ENCODE data around the gene CISD1. TPM values are rescaled to one million over a fixed set of nuclear protein-coding genes. Genes with fewer than 3 reads are reported as not detected.
"Not testable (repeated sequence)": the region's sequence is repeated elsewhere in the genome, so short reads cannot be mapped to it uniquely, and the experiment has no call there.

CISD1 gene
- total and polyA plus RNA-seq, 2 donors (not counting 3 experiments of a cell fraction or from before 2014, with no cell fraction given): 25.5 to 53.0 TPM

- H3K36me3 ChIP-seq (ENCODE audit: control insufficient read depth in 2 of 2, extremely low read depth in 1 of 2, insufficient read depth in 2 of 2, low read length in 2 of 2); POLR2A ChIA-PET; H3K9me1 ChIP-seq (replicated peaks; ENCODE audit: control insufficient read depth, extremely low read depth, insufficient read depth, low read length); H3K4me2 ChIP-seq (ENCODE audit: insufficient read depth, low read length); CTCF ChIA-PET; H2AFZ ChIP-seq (ENCODE audit: low read depth, low read length); dilution Hi-C loops (cut with MboI; ENCODE audit: extremely low pct_ligation_motif_present, low sequenced_read_pairs); H4K20me1 ChIP-seq (replicated peaks; ENCODE audit: control insufficient read depth, extremely low read depth, insufficient read depth, low read length); H3K4me3 ChIP-seq (replicated peaks in 1 of 3; ENCODE audit: insufficient read depth in 1 of 3, low read depth in 1 of 3, low read length in 3 of 3); intact Hi-C loops (cut with micrococcal nuclease); H3K27me3 ChIP-seq (ENCODE audit: control insufficient read depth in 2 of 2, insufficient read depth in 2 of 2, low read length in 2 of 2); DNase-seq (ENCODE audit: low read depth, low spot score); H3K9ac ChIP-seq (replicated peaks; ENCODE audit: extremely low read depth, insufficient read depth, low read length); H3K9me3 ChIP-seq (replicated peaks; ENCODE audit: control insufficient read depth, insufficient read depth, low read length); BruUV-seq (replicated peaks); H3K27ac ChIP-seq (ENCODE audit: insufficient read depth, low read depth, low read length); FAIRE-seq: not testable (repeated sequence)
- Histone ChIP-seq H3K4me1 (ENCODE audit: control insufficient read depth, extremely low read depth, insufficient read depth, low read length) (peaks cover 17% of the 10 kb centered on the region), H3K79me2 (ENCODE audit: control insufficient read depth, insufficient read depth, low read length) (peaks cover 15% of the 10 kb centered on the region)
These were observed 24.3 kb upstream of the CISD1 start for GRCh38 chr10:58244666-58245065.

GRCh38 chr10:58253184-58253583 is 15.8 kb upstream of the CISD1 start:
- Histone ChIP-seq H3K4me3 (replicated peaks in 1 of 3; ENCODE audit: insufficient read depth in 1 of 3, low read depth in 1 of 3, low read length in 3 of 3) (no peak overlapping the region), H3K4me1 (ENCODE audit: control insufficient read depth, extremely low read depth, insufficient read depth, low read length) (peaks cover 6% of the 10 kb centered on the region), H3K9ac (replicated peaks; ENCODE audit: extremely low read depth, insufficient read depth, low read length) (no peak overlapping the region), H3K27ac (ENCODE audit: insufficient read depth, low read depth, low read length) (no peak overlapping the region), H3K27me3 (ENCODE audit: control insufficient read depth in 2 of 2, insufficient read depth in 2 of 2, low read length in 2 of 2) (no peaks in the 10 kb centered on the region), H3K9me3 (replicated peaks; ENCODE audit: control insufficient read depth, insufficient read depth, low read length) (no peaks in the 10 kb centered on the region), H3K36me3 (ENCODE audit: control insufficient read depth in 2 of 2, extremely low read depth in 1 of 2, insufficient read depth in 2 of 2, low read length in 2 of 2) (no peaks in the 10 kb centered on the region), H2AFZ (ENCODE audit: low read depth, low read length) (no peak overlapping the region), H3K4me2 (ENCODE audit: insufficient read depth, low read length) (no peak overlapping the region), H4K20me1 (replicated peaks; ENCODE audit: control insufficient read depth, extremely low read depth, insufficient read depth, low read length) (peaks cover 2% of the 10 kb centered on the region), H3K79me2 (ENCODE audit: control insufficient read depth, insufficient read depth, low read length) (peaks cover 10% of the 10 kb centered on the region), H3K9me1 (replicated peaks; ENCODE audit: control insufficient read depth, extremely low read depth, insufficient read depth, low read length) (no peaks in the 10 kb centered on the region)
- BruUV-seq (replicated peaks): no TSS peak
- dilution Hi-C loops (cut with MboI; ENCODE audit: extremely low pct_ligation_motif_present, low sequenced_read_pairs) (no loop called here), intact Hi-C loops (cut with micrococcal nuclease) (no loop called here)
- DNase-seq (ENCODE audit: low read depth, low spot score) (no peak), FAIRE-seq (no peak)
- ChIA-PET CTCF (no interaction called here), POLR2A (no interaction called here)
- TF ChIP-seq FOS (IDR thresholded peaks at IDR 0.05; ENCODE audit: borderline replicate concordance, insufficient read depth, low read length) (no peak), JUN (IDR thresholded peaks at IDR 0.05; ENCODE audit: borderline replicate concordance, insufficient read depth, insufficient read length, low read depth) (no peak), MYC (IDR thresholded peaks at IDR 0.05; ENCODE audit: low read depth, low read length) (no peak), POLR2A (IDR thresholded peaks at IDR 0.05; ENCODE audit: low read depth, low read length) (no peak), EZH2 (IDR thresholded peaks at IDR 0.05; ENCODE audit: borderline replicate concordance, low read depth, low read length, severe bottlenecking) (no peak), POLR2AphosphoS5 (IDR thresholded peaks at IDR 0.05; ENCODE audit: insufficient read depth, low read depth, low read length) (no peak), GATA2 (IDR thresholded peaks at IDR 0.05; ENCODE audit: insufficient read depth, insufficient read length, low read depth, low read length) (no peak)
- TF ChIP-seq, protein P1, sequence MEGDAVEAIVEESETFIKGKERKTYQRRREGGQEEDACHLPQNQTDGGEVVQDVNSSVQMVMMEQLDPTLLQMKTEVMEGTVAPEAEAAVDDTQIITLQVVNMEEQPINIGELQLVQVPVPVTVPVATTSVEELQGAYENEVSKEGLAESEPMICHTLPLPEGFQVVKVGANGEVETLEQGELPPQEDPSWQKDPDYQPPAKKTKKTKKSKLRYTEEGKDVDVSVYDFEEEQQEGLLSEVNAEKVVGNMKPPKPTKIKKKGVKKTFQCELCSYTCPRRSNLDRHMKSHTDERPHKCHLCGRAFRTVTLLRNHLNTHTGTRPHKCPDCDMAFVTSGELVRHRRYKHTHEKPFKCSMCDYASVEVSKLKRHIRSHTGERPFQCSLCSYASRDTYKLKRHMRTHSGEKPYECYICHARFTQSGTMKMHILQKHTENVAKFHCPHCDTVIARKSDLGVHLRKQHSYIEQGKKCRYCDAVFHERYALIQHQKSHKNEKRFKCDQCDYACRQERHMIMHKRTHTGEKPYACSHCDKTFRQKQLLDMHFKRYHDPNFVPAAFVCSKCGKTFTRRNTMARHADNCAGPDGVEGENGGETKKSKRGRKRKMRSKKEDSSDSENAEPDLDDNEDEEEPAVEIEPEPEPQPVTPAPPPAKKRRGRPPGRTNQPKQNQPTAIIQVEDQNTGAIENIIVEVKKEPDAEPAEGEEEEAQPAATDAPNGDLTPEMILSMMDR (IDR thresholded peaks at IDR 0.05; ENCODE audit: extremely low read depth in 1 of 2, insufficient read depth in 1 of 2, low read depth in 1 of 2, low read length in 2 of 2): no peak
- TF ChIP-seq, protein P2, sequence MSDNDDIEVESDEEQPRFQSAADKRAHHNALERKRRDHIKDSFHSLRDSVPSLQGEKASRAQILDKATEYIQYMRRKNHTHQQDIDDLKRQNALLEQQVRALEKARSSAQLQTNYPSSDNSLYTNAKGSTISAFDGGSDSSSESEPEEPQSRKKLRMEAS (IDR thresholded peaks at IDR 0.05; ENCODE audit: insufficient read depth, insufficient read length): no peak
